HK-2 (cell line): ENCODE measurements around the gene PAK2.
"Not testable (repeated sequence)": the region's sequence is repeated elsewhere in the genome, so short reads cannot be mapped to it uniquely, and the experiment has no call there.

Source experiments
- DNase-seq: peaks from one replicate; pipeline ENCODE4 v3.0.0-alpha.2; 2018; ENCODE audit not compliant: unreplicated experiment

PAK2 gene

GRCh38 chr3:196843435-196844110 lies 103.9 kb downstream of the PAK2 start:
- no peak for DNase-seq

- DNase-seq: not testable (repeated sequence)
Measured at GRCh38 chr3:196844235-196845219, 104.9 kb downstream of the PAK2 start.

- DNase-seq: not testable (repeated sequence)
Measured at GRCh38 chr3:196848375-196848774, 108.7 kb downstream of the PAK2 start.

GRCh38 chr3:196849180-196849741 lies 109.6 kb downstream of the PAK2 start:
- no peak for DNase-seq

- not testable (repeated sequence) for DNase-seq
Measured at GRCh38 chr3:196863000-196863399, 123.3 kb downstream of the PAK2 start.

GRCh38 chr3:196867155-196867506 lies 127.5 kb downstream of the PAK2 start:
- peak; percentile 8 for DNase-seq

GRCh38 chr3:196867507-196868296 lies 128.0 kb downstream of the PAK2 start, which contains the start of gene SENP5:
Gene SENP5, plus strand, starts transcription at chr3:196867920. Its CDS starts 17,262 bp downstream, at chr3:196885182.
- DNase-seq: peak; percentile 92

GRCh38 chr3:196868297-196868661 lies 128.6 kb downstream of the PAK2 start:
- DNase-seq: peak; percentile 59

- no peak for DNase-seq
Measured at GRCh38 chr3:196872316-196872715, 132.7 kb downstream of the PAK2 start.

GRCh38 chr3:196874511-196875094 lies 134.9 kb downstream of the PAK2 start:
- DNase-seq: not testable (repeated sequence)

- no peak for DNase-seq
Measured at GRCh38 chr3:196875258-196875657, 135.6 kb downstream of the PAK2 start.
